Activated CD8-positive, alpha-beta T cell treated with anti-CD3 and anti-CD28 coated beads, Interleukin-2, amount 10 ng/mL, durations not matched to agents 7 days and 5 days (primary cell): ENCODE data around the gene GRK3. TPM values are rescaled to one million over a fixed set of nuclear protein-coding genes. Genes with fewer than 3 reads are reported as not detected.
"Not testable (repeated sequence)": the region's sequence is repeated elsewhere in the genome, so short reads cannot be mapped to it uniquely, and the experiment has no call there.

Source experiments
- ATAC-seq: fragments of 150-1000 bp; cut with Tn5 transposase; one replicate; pipeline ENCODE4 v1.10.0; 2021; ENCODE audit warnings: moderate library complexity
- CTCF ChIA-PET: fragments of 350-600 bp; sonication (Branson Sonifier 250); formaldehyde crosslinking; loops from one replicate; lab custom pipeline; 2021; ENCODE audit warnings: antibody characterized with exemption; lab: Charles Lee
- POLR2A ChIA-PET: fragments of 350-600 bp; sonication (Branson Sonifier 250); formaldehyde crosslinking; loops from one replicate; lab custom pipeline; 2021; ENCODE audit warnings: antibody characterized with exemption; lab: Charles Lee
- DNase-seq: peaks from one replicate; pipeline ENCODE4 v3.0.0-alpha.2; 2020
- H3K27ac Mint-ChIP-seq: one replicate; pipeline ENCODE4 v1.8.0; 2021; ENCODE audit warnings: mild to moderate bottlenecking, mixed read lengths
- H3K27me3 Mint-ChIP-seq: one replicate; pipeline ENCODE4 v1.8.0; 2021; ENCODE audit warnings: low read depth, mixed read lengths
- H3K36me3 Mint-ChIP-seq: one replicate; pipeline ENCODE4 v1.8.0; 2021; ENCODE audit warnings: low read depth, mixed read lengths
- H3K4me1 Mint-ChIP-seq: one replicate; pipeline ENCODE4 v1.8.0; 2021; ENCODE audit warnings: low read depth, mixed read lengths
- H3K4me3 Mint-ChIP-seq: one replicate; pipeline ENCODE4 v1.8.0; 2021; ENCODE audit warnings: mild to moderate bottlenecking, mixed read lengths
- H3K9me3 Mint-ChIP-seq: one replicate; pipeline ENCODE4 v1.8.0; 2022; ENCODE audit warnings: mixed read lengths; ENCODE audit not compliant: insufficient read depth
- total RNA-seq, 2 experiments: library from RNA; stranded (reverse); gene quantifications; one replicate each; pipeline ENCODE4 v1.2.3, GENCODE V29; 2021

The GRK3 gene
- total RNA-seq, 2 experiments from 2014 or later, result 35.0 to 36.6 TPM

DNA sequence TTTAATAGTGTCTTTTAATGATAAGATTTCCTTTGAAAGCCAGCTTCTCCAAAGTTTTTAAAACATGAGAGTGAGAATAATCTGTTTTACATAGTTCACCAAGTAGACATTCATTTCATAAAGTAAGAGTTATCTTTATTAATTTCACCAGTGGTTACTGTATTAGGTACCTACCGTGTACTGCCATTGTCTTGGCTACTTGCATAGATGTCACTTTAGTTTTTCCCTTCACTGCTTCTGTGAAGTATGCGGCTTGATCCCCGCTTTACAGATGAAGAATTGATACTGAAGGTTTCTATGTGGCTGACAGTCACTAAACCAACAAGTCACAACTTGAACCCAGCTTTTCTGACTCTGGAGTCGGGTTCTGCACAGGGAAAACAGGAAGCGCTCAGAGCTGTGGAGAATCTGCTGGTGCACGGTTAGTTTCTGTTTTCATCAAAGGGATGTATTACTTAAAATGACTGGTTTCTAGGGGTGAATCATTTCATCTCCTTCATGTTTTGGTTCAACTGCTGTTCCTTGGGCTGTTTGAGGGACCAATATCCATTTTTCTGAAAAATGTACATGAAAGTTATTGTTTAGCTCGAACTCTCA, 138.2 kb downstream of the GRK3 start:
- CTCF ChIA-PET, result interaction anchor here (0.8 to 6.7 kb wide), 14 partner anchors 9 to 244 kb away, joined by 3 to 71 read pairs (median 4); partner anchors contain the start of gene GRK3
- ATAC-seq (peak; percentile 85), DNase-seq (peak; percentile 51)
- H3K9me3 Mint-ChIP-seq, result no peaks in the 10 kb centered on the region
- POLR2A ChIA-PET, result interaction anchor here (1.5 kb wide), 1 partner anchor 35 kb away, joined by 3 read pairs; no protein-coding TSS in a partner anchor
- H3K4me1 Mint-ChIP-seq, result peaks cover 55% of the 10 kb centered on the region
- peak overlapping the region; percentile 79 for H3K27ac Mint-ChIP-seq
- H3K4me3 Mint-ChIP-seq, result peak overlapping the region; percentile 59
- H3K36me3 Mint-ChIP-seq, result peaks cover 65% of the 10 kb centered on the region
- H3K27me3 Mint-ChIP-seq, result no peaks in the 10 kb centered on the region

DNA sequence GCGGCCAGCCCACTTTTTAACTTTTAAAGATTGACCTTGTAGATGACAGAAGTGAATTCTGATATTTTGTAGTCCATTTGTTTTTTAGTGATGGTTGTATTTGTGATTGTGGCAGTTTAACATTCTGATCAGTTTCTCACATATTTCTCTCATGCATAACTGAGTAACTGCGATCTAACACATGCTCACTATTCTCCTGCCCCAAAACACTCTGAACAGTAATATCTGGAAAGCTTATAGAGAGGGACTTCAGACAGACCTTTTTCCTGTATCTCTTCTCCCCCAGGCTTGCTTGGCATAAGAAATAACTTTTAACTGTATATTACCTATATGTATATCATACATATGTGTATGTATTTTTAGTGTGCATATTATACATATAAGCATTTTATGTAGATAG, 140.2 kb downstream of the GRK3 start:
- CTCF ChIA-PET, result interaction anchor here (1.2 to 6.7 kb wide), 2 partner anchors 67 to 161 kb away, joined by 4 to 71 read pairs; no protein-coding TSS in a partner anchor
- no peak for ATAC-seq
- Mint-ChIP-seq H3K4me3 (no peak overlapping the region), H3K9me3 (no peaks in the 10 kb centered on the region), H3K27ac (peak overlapping the region; percentile 14), H3K4me1 (peaks cover 57% of the 10 kb centered on the region), H3K36me3 (peaks cover 65% of the 10 kb centered on the region), H3K27me3 (no peaks in the 10 kb centered on the region)
- POLR2A ChIA-PET, result no interaction called here
- DNase-seq, result no peak

DNA sequence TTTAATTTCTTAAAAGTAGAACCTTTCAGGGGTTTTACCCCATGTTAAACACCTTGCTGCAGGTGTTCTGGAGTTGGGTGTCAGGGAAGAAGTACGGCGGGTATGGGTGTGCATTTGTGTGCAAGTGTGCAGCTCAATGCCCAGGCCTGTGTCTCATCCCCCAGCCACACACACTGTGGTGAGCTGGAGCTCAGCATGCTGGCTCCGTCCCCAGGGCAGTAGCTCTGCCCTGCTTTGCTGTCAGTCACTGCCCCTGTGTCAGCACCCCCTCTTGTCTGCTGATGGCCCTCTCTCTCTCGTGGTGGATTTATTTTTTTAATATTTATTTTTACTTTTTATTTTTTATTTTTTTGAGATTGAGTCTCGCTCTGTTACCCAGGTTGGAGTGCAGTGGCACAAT, 141.7 kb downstream of the GRK3 start:
- Mint-ChIP-seq H3K36me3 (peaks cover 63% of the 10 kb centered on the region), H3K4me1 (peaks cover 63% of the 10 kb centered on the region), H3K9me3 (no peaks in the 10 kb centered on the region), H3K27ac (no peak overlapping the region), H3K27me3 (no peaks in the 10 kb centered on the region), H3K4me3 (no peak overlapping the region)
- no peak for ATAC-seq
- CTCF ChIA-PET, result interaction anchor here (1.0 to 1.8 kb wide), 4 partner anchors 67 to 258 kb away, joined by 3 to 6 read pairs (median 4); no protein-coding TSS in a partner anchor
- POLR2A ChIA-PET, result no interaction called here
- DNase-seq, result no peak

DNA sequence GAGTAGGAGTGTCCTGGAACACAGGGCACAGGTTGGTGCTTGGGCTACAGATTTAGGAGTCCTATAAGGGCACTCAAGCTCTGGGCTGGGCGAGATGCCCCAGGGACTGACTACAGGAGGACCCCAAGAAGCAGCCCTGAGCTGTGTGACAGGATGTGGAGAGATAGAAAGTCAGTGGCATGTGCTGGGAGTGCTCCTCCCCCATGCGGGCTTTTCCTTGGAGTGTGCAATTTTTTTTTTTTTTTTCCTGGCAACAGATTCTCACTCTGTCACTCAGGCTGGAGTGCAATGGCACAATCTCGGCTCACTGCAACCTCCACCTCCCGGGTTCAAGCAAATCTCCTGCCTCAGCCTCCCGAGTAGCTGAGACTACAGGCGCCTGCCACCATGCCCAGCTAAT, 144.0 kb downstream of the GRK3 start:
- CTCF ChIA-PET, result interaction anchor here (0.6 to 0.7 kb wide), 2 partner anchors 64 to 574 kb away, joined by 3 read pairs; no protein-coding TSS in a partner anchor
- Mint-ChIP-seq H3K4me1 (peaks cover 45% of the 10 kb centered on the region), H3K27ac (peak overlapping the region; percentile 79), H3K36me3 (peaks cover 64% of the 10 kb centered on the region)
- H3K9me3 Mint-ChIP-seq, ATAC-seq, DNase-seq, POLR2A ChIA-PET, H3K4me3 Mint-ChIP-seq, H3K27me3 Mint-ChIP-seq: not testable (repeated sequence)

DNA sequence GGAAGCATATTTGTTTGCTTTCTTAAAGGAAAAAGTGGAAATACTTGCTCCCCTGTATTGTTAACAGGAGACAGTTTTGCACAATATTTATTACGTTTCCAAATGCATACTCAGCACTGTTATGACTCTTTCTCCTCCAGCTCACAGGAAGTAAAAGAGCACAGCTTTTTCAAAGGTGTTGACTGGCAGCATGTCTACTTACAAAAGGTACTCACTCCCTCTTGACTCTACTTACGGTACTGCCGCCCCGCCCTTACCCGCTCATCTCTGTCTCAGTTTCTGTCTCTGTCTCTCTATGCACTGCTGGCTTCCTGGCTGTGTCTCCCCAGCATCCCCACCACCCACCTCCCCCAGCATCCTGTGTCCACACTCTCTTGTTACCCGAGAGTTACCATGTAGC, 145.3 kb downstream of the GRK3 start:
- H3K27ac Mint-ChIP-seq, result peak overlapping the region; percentile 80
- H3K4me1 Mint-ChIP-seq, result peaks cover 38% of the 10 kb centered on the region

DNA sequence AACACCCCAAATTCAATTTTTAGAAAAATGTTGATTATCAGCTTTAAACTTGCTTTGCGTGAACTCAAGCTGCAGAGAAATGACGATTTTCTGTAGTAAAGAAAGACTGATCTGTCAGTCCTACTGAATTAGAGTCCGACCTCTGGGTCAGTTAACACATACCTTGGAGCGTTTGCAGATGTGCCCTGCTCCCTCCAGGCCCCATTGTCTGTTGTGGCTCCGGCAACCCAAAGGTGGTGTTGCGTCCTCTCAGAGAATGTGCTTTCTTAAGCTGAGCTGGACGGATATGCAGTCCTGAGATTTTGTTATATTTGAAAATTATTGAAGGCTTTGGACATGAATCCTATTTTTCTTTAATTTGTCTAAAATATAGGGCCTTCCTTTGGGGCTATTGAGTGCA, 146.0 kb downstream of the GRK3 start:
- POLR2A ChIA-PET, result interaction anchor here (1.2 kb wide), 1 partner anchor 24 kb away, joined by 4 read pairs; no protein-coding TSS in a partner anchor
- DNase-seq, result no peak
- H3K4me1 Mint-ChIP-seq, result peaks cover 33% of the 10 kb centered on the region
- H3K36me3 Mint-ChIP-seq, result peaks cover 58% of the 10 kb centered on the region
- no peaks in the 10 kb centered on the region for H3K9me3 Mint-ChIP-seq
- no peak overlapping the region for H3K4me3 Mint-ChIP-seq
- CTCF ChIA-PET, result interaction anchor here (0.5 to 3.1 kb wide), 12 partner anchors 10 to 269 kb away, joined by 3 to 26 read pairs (median 3); partner anchors contain the start of gene MYO18B
- no peak overlapping the region for H3K27ac Mint-ChIP-seq
- H3K27me3 Mint-ChIP-seq, result no peaks in the 10 kb centered on the region
- no peak for ATAC-seq

More for the DNA sequence above, 145.3 kb downstream of the GRK3 start:
- ChIA-PET CTCF (interaction anchor here (0.6 to 3.1 kb wide), 16 partner anchors 9 to 247 kb away, joined by 3 to 26 read pairs (median 3); partner anchors contain the start of gene MYO18B), POLR2A (interaction anchor here (0.6 to 1.2 kb wide), 3 partner anchors 11 to 248 kb away, joined by 3 to 4 read pairs (median 3); no protein-coding TSS in a partner anchor)
- no peaks in the 10 kb centered on the region for H3K27me3 Mint-ChIP-seq
- H3K36me3 Mint-ChIP-seq, result peaks cover 61% of the 10 kb centered on the region
- ATAC-seq (peak; percentile 80), DNase-seq (peak; percentile 62)
- no peak overlapping the region for H3K4me3 Mint-ChIP-seq
- H3K9me3 Mint-ChIP-seq, result no peaks in the 10 kb centered on the region

DNA sequence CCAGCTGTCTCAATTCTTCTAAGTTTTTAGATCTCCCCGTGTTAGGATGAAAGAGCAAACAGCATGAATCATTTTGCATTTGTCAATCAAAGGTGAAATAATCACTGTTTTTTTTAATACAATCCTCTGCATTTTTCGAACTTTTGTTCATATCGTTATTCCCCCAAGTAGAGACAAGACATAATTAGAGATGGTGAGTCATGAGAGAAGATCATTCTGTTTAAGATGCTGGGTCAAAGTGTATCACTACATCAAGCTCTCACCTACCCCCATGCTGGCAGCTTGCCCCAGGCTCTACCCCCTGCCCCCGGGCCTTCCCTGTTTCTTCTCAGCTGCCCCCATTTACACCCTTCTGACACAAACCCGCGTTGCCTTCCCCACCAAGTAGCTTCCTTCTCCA, 147.0 kb downstream of the GRK3 start:
- Mint-ChIP-seq H3K36me3 (peaks cover 59% of the 10 kb centered on the region), H3K27ac (peak overlapping the region; percentile 8), H3K4me3 (no peak overlapping the region), H3K27me3 (no peaks in the 10 kb centered on the region), H3K4me1 (peaks cover 30% of the 10 kb centered on the region), H3K9me3 (no peaks in the 10 kb centered on the region)
- ATAC-seq (no peak), DNase-seq (no peak)
- ChIA-PET CTCF (interaction anchor here (0.7 to 3.1 kb wide), 4 partner anchors 9 to 167 kb away, joined by 3 to 26 read pairs (median 8); no protein-coding TSS in a partner anchor), POLR2A (interaction anchor here (0.6 to 1.4 kb wide), 2 partner anchors 14 to 70 kb away, joined by 3 read pairs; no protein-coding TSS in a partner anchor)

DNA sequence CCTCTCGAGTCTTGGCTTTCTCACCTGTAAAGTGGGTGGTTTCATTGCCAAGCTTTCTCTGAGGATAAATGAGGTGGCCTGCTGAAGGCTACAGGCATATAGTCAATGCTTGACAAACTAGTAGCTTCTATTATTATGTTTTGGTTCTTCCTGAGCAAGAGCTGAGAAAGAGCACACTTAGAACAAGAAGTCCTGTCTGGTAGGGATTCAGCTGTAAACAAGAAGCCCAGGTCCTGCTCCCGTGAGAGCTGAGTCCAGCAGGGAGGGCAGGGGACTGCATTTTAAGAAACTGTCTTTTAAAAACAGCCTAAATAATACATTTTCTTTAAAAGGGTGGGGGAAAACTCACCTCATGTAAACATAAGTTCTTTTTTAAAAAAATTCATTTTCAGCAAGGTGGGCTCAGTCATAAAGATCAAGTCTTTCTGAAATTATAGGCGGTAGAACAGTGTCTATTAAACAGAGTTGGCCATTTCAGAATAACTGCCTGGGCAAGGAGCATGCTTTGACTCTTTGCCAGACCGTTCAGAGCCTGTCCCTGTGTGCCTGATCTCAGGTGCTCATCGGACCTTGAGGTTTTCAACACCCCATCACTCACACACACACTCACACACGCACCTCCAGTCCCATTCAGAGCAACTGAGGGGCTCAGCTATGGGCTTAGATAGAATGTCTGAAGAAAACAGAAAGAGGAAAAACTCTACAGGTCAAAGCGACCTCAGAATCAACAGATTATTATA, 148.4 kb downstream of the GRK3 start:
- peaks cover 51% of the 10 kb centered on the region for H3K36me3 Mint-ChIP-seq
- no peak overlapping the region for H3K4me3 Mint-ChIP-seq
- CTCF ChIA-PET, result interaction anchor here (0.9 to 3.0 kb wide), 7 partner anchors 10 to 266 kb away, joined by 3 to 17 read pairs (median 4); no protein-coding TSS in a partner anchor
- no peak for DNase-seq
- H3K27ac Mint-ChIP-seq, result no peak overlapping the region
- peaks cover 18% of the 10 kb centered on the region for H3K4me1 Mint-ChIP-seq
- no peaks in the 10 kb centered on the region for H3K9me3 Mint-ChIP-seq
- POLR2A ChIA-PET, result interaction anchor here (1.0 to 1.4 kb wide), 2 partner anchors 13 to 246 kb away, joined by 3 read pairs; no protein-coding TSS in a partner anchor
- no peak for ATAC-seq
- H3K27me3 Mint-ChIP-seq, result no peaks in the 10 kb centered on the region

DNA sequence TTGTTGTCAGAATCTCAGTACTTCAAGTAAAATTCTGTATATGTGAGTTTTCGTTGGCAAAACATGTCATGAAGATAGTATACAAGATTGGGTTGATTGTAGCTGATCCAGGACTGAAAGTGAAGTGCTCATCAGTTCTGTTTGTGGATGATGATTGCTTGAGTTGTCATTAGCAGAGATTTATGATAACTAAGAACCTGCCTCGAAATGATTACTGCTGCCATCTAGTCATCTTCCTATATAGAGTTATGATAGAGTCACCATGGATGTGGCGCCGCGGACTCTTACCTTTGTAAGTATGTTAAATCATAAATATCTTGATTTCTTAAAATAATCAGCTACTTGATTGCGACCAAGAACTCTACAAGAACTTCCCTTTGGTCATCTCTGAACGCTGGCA, 149.6 kb downstream of the GRK3 start:
- Mint-ChIP-seq H3K27me3 (no peaks in the 10 kb centered on the region), H3K9me3 (no peaks in the 10 kb centered on the region), H3K4me1 (peaks cover 12% of the 10 kb centered on the region), H3K36me3 (peaks cover 58% of the 10 kb centered on the region), H3K4me3 (no peak overlapping the region), H3K27ac (no peak overlapping the region)
- POLR2A ChIA-PET, result no interaction called here
- CTCF ChIA-PET, result interaction anchor here (0.6 to 2.7 kb wide), 4 partner anchors 11 to 170 kb away, joined by 3 to 17 read pairs (median 4); no protein-coding TSS in a partner anchor
- ATAC-seq (no peak), DNase-seq (no peak)

DNA sequence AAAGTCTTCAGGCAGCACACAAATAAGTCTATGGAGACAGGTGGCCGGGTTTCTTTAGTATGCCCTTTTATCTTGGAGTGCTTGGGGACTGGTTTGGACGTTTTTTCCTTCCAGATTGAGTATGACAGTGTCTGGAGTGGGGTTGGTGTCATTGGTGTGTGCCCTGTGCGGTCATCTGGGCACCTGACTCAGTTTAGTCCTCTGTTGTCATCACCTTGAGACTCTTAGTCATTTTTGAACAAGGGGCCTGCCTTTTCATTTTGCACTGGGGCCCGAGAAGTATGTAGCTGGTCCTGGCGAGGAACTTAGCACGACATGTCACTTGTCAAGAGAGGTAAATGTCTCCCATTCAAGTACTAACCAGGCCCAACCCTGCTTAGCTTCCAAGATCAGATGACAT, 150.3 kb downstream of the GRK3 start:
- Mint-ChIP-seq H3K27ac (no peak overlapping the region), H3K4me1 (peaks cover 7% of the 10 kb centered on the region), H3K27me3 (no peaks in the 10 kb centered on the region), H3K4me3 (no peak overlapping the region), H3K36me3 (peaks cover 55% of the 10 kb centered on the region), H3K9me3 (no peaks in the 10 kb centered on the region)
- CTCF ChIA-PET, result interaction anchor here (1.4 to 2.7 kb wide), 2 partner anchors 12 to 58 kb away, joined by 6 to 17 read pairs; no protein-coding TSS in a partner anchor
- ATAC-seq (no peak), DNase-seq (no peak)
- POLR2A ChIA-PET, result no interaction called here

DNA sequence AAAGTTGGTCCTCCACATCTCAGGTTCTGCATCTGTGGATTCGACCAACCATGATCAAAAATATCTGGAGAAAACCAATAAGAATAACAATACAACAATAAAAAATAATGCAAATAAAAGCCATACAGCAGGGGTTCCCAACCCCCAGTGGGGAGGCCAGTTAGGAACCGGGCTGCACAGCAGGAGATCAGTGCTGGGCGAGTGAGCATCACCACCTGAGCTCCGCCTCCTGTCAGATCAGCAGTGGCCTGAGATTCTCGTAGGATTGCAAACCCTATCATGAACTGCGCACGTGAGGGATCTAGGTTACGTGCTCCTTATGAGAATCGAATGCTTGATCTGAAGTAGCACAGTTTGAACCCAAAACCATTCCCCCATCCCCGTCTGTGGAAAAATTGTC, 152.2 kb downstream of the GRK3 start:
- H3K36me3 Mint-ChIP-seq, result peaks cover 46% of the 10 kb centered on the region
- H3K4me1 Mint-ChIP-seq, result peaks cover 2% of the 10 kb centered on the region
- DNase-seq, result no peak
- ChIA-PET POLR2A (no interaction called here), CTCF (interaction anchor here (1.6 kb wide), 1 partner anchor 14 kb away, joined by 5 read pairs; no protein-coding TSS in a partner anchor)
- no peak overlapping the region for H3K4me3 Mint-ChIP-seq
- H3K27me3 Mint-ChIP-seq, result no peaks in the 10 kb centered on the region
- no peak overlapping the region for H3K27ac Mint-ChIP-seq
- H3K9me3 Mint-ChIP-seq, result no peaks in the 10 kb centered on the region
- no peak for ATAC-seq
